HUES48 (cell line): ENCODE measurements around the gene TNIP1.

Source experiments
- H3K27ac ChIP-seq: one replicate; pipeline ENCODE4 v1.7.0; 2013; ENCODE audit warnings: low read depth, low read length, inconsistent platforms
- H3K27me3 ChIP-seq: 2 replicates; pipeline ENCODE4 v1.6.1; 2013; ENCODE audit warnings: mild to moderate bottlenecking, low read length; ENCODE audit not compliant: control insufficient read depth, insufficient read depth
- H3K36me3 ChIP-seq: 2 replicates; pipeline ENCODE4 v1.6.1; 2013; ENCODE audit warnings: low read length; ENCODE audit not compliant: control insufficient read depth, insufficient read depth
- H3K4me1 ChIP-seq: 2 replicates; pipeline ENCODE4 v1.6.1; 2013; ENCODE audit warnings: mild to moderate bottlenecking, low read length; ENCODE audit not compliant: control insufficient read depth, insufficient read depth
- H3K4me3 ChIP-seq: 2 replicates; pipeline ENCODE4 v1.5.1; 2013; ENCODE audit warnings: mild to moderate bottlenecking, low read depth, low read length
- H3K9ac ChIP-seq: 2 replicates; pipeline ENCODE4 v1.6.1; 2013; ENCODE audit warnings: mild to moderate bottlenecking, low read depth, low read length, moderate library complexity
- H3K9me3 ChIP-seq: 2 replicates; pipeline ENCODE4 v1.6.1; 2013; ENCODE audit warnings: low read length; ENCODE audit not compliant: control insufficient read depth, insufficient read depth

The TNIP1 gene

DNA sequence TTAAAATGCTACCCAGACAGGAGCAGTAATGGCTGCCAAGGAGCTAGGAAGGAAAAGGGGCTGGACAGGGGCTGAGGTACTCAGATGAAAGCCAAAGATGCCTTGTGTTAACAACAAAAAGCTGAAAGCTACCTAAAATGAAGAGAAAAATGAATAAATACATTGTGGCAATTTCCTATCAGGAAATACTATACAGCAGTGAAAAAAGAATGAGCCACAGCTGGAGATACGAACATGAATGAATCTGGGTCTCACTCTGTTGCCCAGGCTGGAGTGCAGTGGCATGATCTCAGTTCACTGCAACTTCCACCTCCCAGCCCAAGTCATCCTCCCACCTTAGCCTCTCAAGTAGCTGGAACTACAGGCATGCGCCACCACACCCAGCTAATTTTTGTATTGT lies 6.3 kb downstream of the TNIP1 start:
- H3K9me3 ChIP-seq, result no peaks in the 10 kb centered on the region
- H3K4me1 ChIP-seq, result no peaks in the 10 kb centered on the region
- no peak overlapping the region for H3K27ac ChIP-seq
- H3K4me3 ChIP-seq, result no peak overlapping the region
- no peaks in the 10 kb centered on the region for H3K27me3 ChIP-seq
- H3K36me3 ChIP-seq, result no peaks in the 10 kb centered on the region
- H3K9ac ChIP-seq, result no peak overlapping the region

DNA sequence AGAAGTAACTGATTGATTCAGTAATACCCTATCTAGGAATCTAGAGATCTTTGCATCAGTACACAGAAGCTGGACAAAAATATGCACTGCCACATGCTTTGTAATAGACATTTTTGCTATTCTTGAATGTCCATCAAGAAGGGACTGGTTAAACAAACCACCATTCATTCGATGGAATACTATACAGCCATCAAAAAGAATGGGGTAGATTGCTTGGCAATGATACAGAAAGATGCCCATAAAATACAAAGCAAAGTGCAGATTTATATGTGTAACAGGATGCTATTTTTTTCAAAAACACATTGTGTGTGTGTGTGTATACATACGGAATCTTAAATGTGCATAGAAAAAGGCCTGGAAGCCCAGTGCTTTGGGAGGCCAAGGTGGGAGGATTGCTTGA lies 7.6 kb downstream of the TNIP1 start:
- no peaks in the 10 kb centered on the region for H3K9me3 ChIP-seq
- no peak overlapping the region for H3K9ac ChIP-seq
- H3K4me1 ChIP-seq, result no peaks in the 10 kb centered on the region
- H3K36me3 ChIP-seq, result no peaks in the 10 kb centered on the region
- no peak overlapping the region for H3K27ac ChIP-seq
- no peaks in the 10 kb centered on the region for H3K27me3 ChIP-seq
- no peak overlapping the region for H3K4me3 ChIP-seq

DNA sequence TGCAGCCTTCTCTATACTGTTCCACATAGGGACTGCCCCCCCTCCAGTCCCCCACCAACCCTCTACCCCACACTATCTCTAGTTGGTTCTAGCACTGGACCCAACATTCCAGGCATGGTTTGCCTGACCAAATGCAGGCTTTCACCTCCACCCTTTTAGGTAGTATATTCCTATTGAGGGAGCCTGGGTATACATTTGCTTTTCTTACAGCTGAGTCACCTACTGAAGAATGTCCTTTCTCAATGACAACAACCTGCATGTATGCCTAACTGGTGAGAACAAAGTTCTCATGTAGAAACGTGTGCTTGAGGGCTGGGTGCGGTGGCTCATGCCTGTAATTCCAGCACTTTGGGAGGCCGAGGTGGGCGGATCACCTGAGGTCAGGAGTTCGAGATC lies 8.2 kb downstream of the TNIP1 start:
- Histone ChIP-seq H3K4me1 (no peaks in the 10 kb centered on the region), H3K9me3 (no peaks in the 10 kb centered on the region), H3K27me3 (no peaks in the 10 kb centered on the region), H3K9ac (no peak overlapping the region), H3K27ac (no peak overlapping the region), H3K36me3 (no peaks in the 10 kb centered on the region), H3K4me3 (no peak overlapping the region)

DNA sequence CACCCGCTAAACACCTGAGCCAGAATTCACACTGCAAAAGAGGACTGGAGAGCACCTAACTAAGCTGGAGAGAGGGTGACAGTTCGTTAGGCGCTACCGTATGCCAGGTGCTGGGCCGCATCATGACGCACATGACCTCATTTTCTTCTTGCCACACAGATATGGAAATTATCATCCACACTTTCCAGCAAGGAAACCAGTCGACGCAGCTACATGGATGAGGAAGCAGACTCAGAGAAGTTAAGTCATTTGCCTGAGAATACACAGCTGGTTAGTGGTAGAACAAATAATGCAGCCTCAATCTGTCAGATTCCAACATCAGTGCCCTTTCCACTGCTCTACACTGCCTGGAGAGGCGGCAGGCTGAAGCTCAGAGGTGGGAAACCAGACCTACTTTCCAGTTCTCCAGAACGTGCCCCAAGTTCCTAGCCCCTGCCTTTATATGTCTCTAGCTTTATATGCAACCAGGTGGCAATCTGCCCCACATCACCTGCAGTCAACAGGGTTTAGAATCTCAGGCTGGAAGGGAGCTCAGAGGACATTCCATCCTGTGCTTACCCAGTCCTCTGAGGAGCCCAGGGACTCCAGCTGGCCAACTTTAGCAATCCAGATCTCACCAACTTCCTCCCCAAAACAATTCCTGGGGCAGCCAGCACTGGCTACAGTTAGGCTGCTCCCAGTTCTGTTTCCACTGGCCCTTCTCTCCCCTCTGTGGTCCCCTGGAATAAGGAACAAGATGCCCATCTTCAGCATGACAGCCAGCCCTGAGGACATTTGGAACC lies 8.8 kb downstream of the TNIP1 start:
- H3K9me3 ChIP-seq, result no peaks in the 10 kb centered on the region
- H3K27ac ChIP-seq, result no peak overlapping the region
- H3K27me3 ChIP-seq, result no peaks in the 10 kb centered on the region
- no peaks in the 10 kb centered on the region for H3K4me1 ChIP-seq
- no peaks in the 10 kb centered on the region for H3K36me3 ChIP-seq
- H3K9ac ChIP-seq, result no peak overlapping the region
- H3K4me3 ChIP-seq, result no peak overlapping the region

DNA sequence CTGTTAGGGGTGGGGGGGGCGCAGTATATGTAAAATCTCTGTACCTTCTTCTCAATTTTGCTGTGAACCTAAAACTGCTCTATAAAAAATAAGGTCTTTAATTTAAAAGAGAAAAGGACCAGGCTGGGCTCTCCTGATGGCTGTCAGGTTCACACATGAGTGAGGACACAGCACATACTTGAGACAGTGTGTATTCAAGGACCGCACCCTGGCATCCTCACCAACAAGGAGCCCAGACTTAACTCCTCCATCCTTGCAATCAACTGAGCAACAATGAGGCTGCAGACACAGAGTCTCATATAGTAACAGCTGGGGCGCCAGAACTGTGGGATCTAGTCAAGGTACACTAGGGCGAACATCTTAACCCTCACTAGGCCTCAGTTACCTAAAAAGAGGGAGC lies 9.8 kb downstream of the TNIP1 start:
- H3K9ac ChIP-seq, result no peak overlapping the region
- no peaks in the 10 kb centered on the region for H3K4me1 ChIP-seq
- H3K4me3 ChIP-seq, result no peak overlapping the region
- H3K36me3 ChIP-seq, result no peaks in the 10 kb centered on the region
- no peaks in the 10 kb centered on the region for H3K9me3 ChIP-seq
- H3K27me3 ChIP-seq, result no peaks in the 10 kb centered on the region
- no peak overlapping the region for H3K27ac ChIP-seq

DNA sequence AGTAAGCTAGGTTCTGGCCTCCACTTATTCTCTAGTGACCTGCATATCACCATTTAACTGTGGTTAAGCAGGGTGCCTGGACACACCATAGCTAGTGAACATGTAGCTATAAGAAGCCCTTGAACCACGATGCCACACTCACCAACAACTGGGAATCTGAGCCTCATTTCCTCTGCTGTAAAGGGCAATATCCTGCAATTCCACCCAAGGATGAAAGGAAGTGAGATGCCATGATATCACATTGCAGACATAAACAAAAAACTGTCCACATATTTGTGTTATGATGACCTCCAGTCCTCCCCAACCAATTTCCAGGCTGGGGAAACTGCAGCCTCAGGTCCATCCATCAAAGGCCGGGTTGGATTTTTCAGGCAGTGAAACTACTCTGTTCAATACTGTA lies 10.4 kb downstream of the TNIP1 start:
- Histone ChIP-seq H3K9ac (no peak overlapping the region), H3K4me3 (no peak overlapping the region), H3K36me3 (no peaks in the 10 kb centered on the region), H3K9me3 (no peaks in the 10 kb centered on the region), H3K4me1 (no peaks in the 10 kb centered on the region), H3K27me3 (no peaks in the 10 kb centered on the region), H3K27ac (no peak overlapping the region)

DNA sequence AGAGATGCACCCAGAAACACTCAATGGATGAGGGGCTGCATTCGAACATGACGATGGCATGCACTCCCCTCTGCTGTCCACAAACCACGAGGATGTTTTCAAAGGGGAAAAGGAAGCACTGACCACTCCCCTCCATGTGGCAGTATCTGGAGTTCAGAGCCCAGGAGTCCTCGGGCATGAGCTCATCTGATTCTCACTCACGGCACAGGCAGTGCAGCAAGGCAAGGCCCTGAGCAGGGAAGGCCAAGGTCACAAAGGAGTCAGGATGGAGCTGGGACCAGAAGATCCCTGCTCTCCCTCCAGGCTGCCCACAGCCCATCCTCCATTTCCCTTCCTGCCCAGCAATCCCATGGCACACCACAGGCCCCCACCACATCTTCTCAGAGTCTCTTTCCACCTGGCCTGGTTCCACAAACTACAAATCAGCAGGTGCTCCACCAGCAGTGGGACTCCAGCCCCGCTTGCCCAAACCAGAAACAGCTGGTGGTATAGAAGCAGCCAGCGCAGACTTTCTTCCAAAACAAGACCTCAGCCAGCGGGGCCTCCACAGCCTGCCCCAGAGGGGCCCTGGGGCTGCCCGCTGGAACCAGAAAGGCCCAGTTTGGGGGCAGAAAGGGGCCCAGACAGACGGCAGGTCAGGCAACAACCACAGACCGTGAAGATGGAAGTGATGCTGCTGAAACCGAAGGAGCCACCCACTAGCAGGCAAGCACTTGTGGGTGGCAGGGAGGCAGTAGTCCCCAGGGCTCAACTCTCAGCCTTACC lies 12.2 kb downstream of the TNIP1 start:
- no peaks in the 10 kb centered on the region for H3K4me1 ChIP-seq
- H3K9ac ChIP-seq, result no peak overlapping the region
- H3K27me3 ChIP-seq, result no peaks in the 10 kb centered on the region
- H3K27ac ChIP-seq, result no peak overlapping the region
- H3K4me3 ChIP-seq, result no peak overlapping the region
- no peaks in the 10 kb centered on the region for H3K36me3 ChIP-seq
- no peaks in the 10 kb centered on the region for H3K9me3 ChIP-seq

DNA sequence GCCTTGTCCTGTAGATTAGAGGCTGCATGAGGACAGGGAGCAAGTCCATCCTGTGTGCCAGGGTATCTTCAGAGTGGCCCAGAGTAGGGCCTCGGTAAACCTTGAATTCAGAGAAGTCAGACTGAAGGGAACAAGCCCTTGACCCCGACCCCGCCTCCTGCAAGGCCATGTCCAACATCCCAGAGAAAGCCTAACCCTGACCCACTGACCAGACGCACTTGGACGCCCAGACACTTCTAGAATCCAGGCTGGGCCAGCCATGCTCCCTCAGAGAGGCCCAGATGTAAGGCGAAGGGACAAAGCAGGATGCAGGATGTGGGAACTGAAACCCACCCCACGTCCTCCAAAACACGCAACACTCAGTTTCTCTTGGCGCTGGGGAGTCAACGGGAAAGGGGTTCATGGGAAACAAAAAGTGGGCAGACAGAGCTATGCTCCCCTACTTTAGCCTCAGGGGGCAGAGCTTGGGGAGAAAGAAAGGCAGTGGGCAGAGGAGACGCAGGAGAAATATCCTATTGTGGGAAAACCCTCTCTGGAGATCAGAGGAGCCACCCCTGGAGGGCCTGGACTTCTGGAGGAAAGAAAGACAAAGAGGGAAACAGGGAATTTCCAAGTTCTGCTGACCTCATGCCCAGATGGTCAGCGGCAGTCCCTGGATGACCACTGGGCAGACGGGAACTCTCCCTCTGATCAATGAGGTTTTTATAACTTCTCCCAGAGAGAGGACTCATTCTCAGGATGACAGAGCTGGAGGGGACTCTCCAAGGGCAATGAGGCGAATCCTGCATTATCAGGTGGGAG lies 13.0 kb downstream of the TNIP1 start:
- Histone ChIP-seq H3K9ac (no peak overlapping the region), H3K4me3 (no peak overlapping the region), H3K4me1 (no peaks in the 10 kb centered on the region), H3K9me3 (no peaks in the 10 kb centered on the region), H3K36me3 (peaks cover 6% of the 10 kb centered on the region; the same call in 1 of the 2 replicates), H3K27me3 (no peaks in the 10 kb centered on the region), H3K27ac (no peak overlapping the region)

DNA sequence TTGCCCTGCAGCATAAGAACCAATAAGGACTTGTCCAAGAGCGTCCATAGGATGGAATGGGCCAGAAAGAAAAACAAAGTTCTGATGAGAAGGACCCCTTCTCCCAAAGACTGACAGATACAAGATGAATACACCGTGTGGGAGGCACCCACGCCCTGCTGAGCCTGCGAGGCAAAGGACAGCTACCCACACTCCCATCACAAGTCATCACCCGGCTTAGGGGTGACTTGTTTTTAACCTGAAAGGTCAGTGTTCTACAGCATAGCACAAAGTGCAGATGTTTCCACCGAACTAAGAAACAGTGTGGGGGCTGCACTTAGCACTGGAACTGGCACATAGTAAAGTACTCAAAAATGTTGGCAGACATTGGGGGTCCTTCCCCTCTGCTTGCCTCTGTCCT lies 13.9 kb downstream of the TNIP1 start:
- H3K4me3 ChIP-seq, result no peak overlapping the region
- no peak overlapping the region for H3K9ac ChIP-seq
- H3K36me3 ChIP-seq, result peaks cover 15% of the 10 kb centered on the region
- no peaks in the 10 kb centered on the region for H3K27me3 ChIP-seq
- H3K4me1 ChIP-seq, result no peaks in the 10 kb centered on the region
- no peak overlapping the region for H3K27ac ChIP-seq
- no peaks in the 10 kb centered on the region for H3K9me3 ChIP-seq

DNA sequence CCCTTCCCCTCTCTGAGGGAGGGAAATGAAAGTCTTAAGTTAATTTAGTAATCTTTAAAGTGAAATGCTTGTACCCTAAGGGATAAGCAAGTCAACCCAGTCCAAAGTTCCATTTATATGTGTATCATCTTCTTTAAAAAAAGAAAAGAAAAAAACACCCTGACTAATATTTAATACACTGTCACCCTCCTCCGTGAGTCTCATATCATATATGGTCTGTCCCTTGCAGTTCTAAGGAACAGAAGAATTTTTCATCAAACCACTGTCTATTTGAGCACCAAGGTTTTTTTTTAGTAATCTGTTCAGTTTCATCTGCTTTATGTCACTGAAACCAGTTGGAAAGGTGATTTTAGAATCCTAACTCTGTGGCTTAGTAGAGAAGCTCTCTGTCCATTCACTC lies 15.2 kb downstream of the TNIP1 start:
- H3K9ac ChIP-seq, result no peak overlapping the region
- no peaks in the 10 kb centered on the region for H3K27me3 ChIP-seq
- no peaks in the 10 kb centered on the region for H3K4me1 ChIP-seq
- no peak overlapping the region for H3K27ac ChIP-seq
- H3K4me3 ChIP-seq, result no peak overlapping the region
- H3K36me3 ChIP-seq, result peaks cover 21% of the 10 kb centered on the region
- H3K9me3 ChIP-seq, result no peaks in the 10 kb centered on the region
